ENCODE measurements around the gene SHISA6.

- TF ChIP-seq HNF4G (IDR thresholded peaks at IDR 0.05) = no peak
- TF ChIP-seq, protein P1, sequence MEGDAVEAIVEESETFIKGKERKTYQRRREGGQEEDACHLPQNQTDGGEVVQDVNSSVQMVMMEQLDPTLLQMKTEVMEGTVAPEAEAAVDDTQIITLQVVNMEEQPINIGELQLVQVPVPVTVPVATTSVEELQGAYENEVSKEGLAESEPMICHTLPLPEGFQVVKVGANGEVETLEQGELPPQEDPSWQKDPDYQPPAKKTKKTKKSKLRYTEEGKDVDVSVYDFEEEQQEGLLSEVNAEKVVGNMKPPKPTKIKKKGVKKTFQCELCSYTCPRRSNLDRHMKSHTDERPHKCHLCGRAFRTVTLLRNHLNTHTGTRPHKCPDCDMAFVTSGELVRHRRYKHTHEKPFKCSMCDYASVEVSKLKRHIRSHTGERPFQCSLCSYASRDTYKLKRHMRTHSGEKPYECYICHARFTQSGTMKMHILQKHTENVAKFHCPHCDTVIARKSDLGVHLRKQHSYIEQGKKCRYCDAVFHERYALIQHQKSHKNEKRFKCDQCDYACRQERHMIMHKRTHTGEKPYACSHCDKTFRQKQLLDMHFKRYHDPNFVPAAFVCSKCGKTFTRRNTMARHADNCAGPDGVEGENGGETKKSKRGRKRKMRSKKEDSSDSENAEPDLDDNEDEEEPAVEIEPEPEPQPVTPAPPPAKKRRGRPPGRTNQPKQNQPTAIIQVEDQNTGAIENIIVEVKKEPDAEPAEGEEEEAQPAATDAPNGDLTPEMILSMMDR (IDR thresholded peaks at IDR 0.05; ENCODE audit: low read depth, low read length, missing input control) = no peak
Observed at GRCh38 chr17:11272191-11272590, 31.2 kb downstream of the SHISA6 start.

All from liver (tissue), 3 donors.